Hepatocyte (in vitro differentiated cells): Measurements from ENCODE around the gene GRN.
"Not testable (repeated sequence)": the region's sequence is repeated elsewhere in the genome, so short reads cannot be mapped to it uniquely, and the experiment has no call there.

Experiments
- EZH2 ChIP-seq: fragments of 200-600 bp; sonication (generic); IDR thresholded peaks from 2 replicates; pipeline ENCODE4 v1.6.1; 2016; ENCODE audit warnings: antibody characterized with exemption, mild to moderate bottlenecking, borderline replicate concordance
- EZH2phosphoT487 ChIP-seq: fragments of 200-600 bp; sonication (generic); IDR thresholded peaks from one replicate; pipeline ENCODE4 v1.6.1; 2018; ENCODE audit warnings: antibody characterized with exemption, mild to moderate bottlenecking, low read depth, moderate library complexity; ENCODE audit not compliant: unreplicated experiment, severe bottlenecking
- TF ChIP-seq, protein P1 (sequence below): fragments of 200-600 bp; sonication (generic); IDR thresholded peaks from 2 replicates; pipeline ENCODE4 v1.5.1; 2016; ENCODE audit warnings: antibody characterized with exemption, mild to moderate bottlenecking; ENCODE audit not compliant: poor library complexity

GRCh38 chr17:44340553-44340952 is 4.5 kb upstream of the GRN start:
- TF ChIP-seq, protein P1, sequence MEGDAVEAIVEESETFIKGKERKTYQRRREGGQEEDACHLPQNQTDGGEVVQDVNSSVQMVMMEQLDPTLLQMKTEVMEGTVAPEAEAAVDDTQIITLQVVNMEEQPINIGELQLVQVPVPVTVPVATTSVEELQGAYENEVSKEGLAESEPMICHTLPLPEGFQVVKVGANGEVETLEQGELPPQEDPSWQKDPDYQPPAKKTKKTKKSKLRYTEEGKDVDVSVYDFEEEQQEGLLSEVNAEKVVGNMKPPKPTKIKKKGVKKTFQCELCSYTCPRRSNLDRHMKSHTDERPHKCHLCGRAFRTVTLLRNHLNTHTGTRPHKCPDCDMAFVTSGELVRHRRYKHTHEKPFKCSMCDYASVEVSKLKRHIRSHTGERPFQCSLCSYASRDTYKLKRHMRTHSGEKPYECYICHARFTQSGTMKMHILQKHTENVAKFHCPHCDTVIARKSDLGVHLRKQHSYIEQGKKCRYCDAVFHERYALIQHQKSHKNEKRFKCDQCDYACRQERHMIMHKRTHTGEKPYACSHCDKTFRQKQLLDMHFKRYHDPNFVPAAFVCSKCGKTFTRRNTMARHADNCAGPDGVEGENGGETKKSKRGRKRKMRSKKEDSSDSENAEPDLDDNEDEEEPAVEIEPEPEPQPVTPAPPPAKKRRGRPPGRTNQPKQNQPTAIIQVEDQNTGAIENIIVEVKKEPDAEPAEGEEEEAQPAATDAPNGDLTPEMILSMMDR: not testable (repeated sequence)
- TF ChIP-seq EZH2, EZH2phosphoT487: not testable (repeated sequence)
